GM21576 (cell line): ENCODE data around the gene TOR1AIP2.
A peak's percentile ranks its signal among the peaks of the same experiment; 100 is the strongest.

Experiments used
- ATAC-seq: cut with Tn5 transposase; IDR thresholded peaks from one replicate; pipeline ENCODE4 v1.9.1; 2021; ENCODE audit warnings: mild to moderate bottlenecking, moderate library complexity; ENCODE audit not compliant: unreplicated experiment

TOR1AIP2 gene

DNA sequence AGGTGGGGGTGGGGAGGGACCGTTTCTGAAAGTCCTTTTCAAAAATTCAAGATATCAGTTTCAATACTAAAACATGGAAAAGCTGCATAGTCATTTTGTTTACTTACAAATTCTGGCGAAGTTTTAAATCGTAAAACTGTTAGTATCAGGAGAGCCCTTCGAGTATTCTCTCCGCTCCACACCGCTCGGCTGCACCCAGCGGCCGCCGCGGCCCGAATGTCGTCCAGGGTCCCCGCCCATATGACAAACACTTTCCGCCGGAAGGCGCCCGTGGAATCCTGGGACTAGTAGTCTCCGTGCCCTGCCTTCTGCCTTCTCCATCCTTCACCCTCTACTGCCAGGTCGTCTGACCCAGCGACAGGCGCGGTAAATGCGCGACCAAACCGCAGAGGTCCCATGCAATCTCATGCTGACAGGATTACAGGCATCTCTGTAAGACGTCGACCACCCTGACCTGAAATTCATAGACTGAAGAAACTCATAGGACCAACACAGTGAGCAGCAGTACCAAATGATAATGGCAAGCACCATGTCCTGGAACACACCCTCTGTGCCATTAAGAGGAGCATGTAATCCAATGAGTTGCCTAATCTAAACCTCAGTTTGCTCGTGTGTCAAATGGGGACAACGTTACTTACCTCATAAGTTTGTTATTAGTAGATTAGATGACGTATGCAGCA lies at the start of gene TOR1AIP2:
TOR1AIP2 (minus strand) TSS at position 218 of the 680 bp plus-strand sequence. CDS start 25,138 bp downstream, outside the sequence.
- peak; percentile 64 for ATAC-seq

DNA sequence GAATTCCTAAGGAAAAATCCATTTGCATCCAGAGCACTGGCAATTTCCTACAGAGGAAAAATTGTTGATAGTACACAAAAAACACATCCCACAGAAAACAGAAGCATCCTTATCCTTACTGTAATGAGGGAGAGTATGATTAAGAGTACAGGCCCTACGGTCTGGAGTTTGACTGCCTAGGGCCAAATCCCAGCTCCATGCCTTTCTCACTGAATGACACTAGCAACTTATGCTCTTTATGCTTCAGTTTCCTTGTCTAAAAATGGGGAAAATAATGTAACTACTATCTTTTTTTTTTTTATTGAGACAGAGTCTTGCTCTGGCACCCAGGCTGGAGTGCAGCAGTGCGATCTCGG lies 49.2 kb upstream of the TOR1AIP2 start:
- ATAC-seq: no peak

DNA sequence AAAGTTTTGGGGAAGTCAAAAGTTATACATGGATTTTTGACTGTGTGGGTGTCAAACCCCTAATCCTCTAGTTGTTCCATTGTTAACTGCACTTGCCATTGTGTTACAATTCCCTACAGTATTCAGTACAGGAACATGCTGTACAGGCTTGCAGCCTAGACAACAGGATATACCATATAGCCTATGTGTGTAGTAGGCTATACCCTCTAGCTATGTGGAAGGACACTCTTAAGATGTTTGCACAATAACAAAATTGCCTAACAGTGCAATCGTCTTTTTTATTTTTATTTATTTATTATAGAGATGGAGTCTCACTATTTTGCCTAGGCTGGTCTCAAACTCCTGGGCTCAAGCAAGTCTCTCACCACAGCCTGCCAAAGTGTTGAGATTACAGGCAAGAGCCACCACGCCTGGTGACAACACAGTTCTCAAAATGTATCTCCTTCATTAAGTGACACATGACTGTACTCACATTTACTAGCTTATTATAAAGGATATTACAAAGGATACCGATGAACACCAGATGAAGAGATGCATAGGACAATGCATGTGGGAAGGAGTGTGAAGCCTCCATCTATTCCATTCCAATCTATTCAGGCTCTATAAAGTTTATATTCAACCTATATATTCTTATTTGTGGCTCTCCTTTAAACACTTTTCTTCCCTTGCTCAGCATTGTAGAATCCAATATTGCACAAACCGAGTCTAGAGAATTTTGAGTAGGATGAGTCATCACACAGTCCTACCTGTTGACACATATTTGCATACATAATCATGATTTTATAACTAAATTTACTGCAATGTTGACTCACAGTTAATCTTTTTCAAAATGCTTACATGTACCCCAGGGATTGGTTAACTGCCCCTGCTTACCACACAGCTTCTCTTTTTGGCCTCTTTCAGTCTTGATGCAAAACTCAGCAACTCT lies 48.6 kb upstream of the TOR1AIP2 start:
- no peak for ATAC-seq

DNA sequence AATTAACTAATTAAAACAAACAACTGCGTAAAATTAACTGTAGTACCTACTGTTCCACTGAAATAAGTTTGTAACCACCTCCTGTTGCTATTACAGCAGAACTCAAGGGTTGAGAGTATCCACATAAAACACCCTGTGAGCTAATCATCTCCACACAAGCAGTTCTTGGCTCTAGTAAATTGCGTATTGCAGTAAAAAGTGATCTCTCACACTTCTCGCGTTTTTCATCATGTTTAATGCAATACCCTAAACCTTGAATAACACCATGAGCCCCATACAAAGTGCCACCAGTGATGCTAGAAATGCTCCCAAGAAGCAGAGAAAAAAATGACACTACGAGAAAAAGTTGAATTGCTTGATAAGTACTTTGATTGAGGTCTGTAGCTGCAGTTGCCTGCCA lies 47.7 kb upstream of the TOR1AIP2 start:
- no peak for ATAC-seq

- no peak for ATAC-seq
Observed at GRCh38 chr1:179924268-179924667, 46.7 kb upstream of the TOR1AIP2 start.

GRCh38 chr1:179923029-179923428 lies 45.4 kb upstream of the TOR1AIP2 start:
- no peak for ATAC-seq

- ATAC-seq: no peak
Observed at GRCh38 chr1:179921981-179922872, 44.6 kb upstream of the TOR1AIP2 start.

DNA sequence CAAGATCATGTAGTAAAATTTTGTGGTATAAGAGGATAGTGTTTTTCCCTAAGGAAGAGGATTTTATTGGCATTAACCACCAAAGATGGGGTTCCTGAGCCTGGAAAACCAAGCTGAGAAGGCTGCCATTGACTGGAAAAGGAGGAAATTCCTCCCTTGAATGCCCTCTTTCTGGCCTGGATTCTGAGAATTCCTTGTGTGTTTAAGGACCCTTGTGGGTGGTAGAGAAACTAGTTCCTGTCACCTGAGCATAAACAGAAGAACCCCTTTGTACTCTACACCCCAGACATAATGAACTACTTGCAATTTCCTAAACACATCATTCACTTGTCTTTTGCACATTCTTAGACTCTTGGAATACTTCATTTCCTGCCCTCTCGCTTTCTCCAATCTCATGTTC lies 43.9 kb upstream of the TOR1AIP2 start:
- no peak for ATAC-seq

DNA sequence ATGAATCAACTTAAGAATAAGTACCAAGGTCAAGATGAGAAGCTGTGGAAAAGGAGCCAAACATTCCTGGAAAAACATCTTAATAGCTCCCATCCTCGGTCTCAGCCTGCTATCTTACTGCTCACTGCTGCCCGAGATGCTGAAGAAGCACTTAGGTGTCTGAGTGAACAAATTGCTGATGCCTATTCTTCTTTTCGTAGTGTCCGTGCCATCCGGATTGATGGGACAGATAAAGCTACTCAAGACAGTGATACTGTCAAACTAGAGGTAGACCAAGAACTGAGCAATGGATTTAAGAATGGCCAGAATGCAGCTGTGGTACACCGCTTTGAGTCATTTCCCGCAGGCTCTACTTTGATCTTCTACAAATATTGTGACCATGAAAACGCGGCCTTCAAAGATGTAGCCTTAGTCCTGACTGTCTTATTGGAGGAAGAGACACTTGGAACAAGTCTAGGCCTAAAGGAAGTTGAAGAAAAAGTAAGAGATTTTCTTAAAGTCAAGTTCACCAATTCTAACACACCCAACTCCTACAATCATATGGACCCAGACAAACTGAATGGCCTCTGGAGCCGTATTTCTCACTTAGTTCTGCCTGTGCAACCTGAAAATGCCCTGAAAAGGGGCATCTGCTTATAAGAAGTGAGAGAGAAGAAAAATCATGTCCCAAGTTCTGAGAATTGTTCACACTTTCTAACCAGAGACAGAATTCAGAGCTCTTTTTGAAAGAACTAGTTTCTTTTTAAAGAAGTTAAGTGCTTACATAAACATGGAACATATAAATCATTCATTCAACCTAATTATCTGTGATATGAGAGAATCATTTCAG lies 40.2 kb upstream of the TOR1AIP2 start:
- no peak for ATAC-seq

DNA sequence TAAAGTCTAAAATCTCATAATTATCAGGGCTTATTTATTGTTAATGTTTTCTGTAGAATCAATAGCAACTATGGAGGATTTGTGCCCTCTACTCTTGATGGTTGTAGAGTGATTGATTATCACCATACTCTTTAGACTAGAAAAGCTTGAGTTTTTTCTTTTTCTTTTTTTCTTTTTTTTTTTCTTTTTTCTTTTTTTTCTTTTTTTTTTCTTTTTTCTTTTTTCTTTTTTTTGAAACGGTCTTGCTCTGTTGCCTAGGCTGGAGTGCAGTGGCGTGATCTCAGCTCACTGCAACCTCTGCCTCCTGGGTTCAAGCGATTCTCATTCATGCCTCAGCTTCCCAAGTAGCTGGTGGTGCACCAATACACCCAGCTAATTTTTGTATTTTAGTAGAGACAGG lies 34.2 kb upstream of the TOR1AIP2 start:
- ATAC-seq: no peak

DNA sequence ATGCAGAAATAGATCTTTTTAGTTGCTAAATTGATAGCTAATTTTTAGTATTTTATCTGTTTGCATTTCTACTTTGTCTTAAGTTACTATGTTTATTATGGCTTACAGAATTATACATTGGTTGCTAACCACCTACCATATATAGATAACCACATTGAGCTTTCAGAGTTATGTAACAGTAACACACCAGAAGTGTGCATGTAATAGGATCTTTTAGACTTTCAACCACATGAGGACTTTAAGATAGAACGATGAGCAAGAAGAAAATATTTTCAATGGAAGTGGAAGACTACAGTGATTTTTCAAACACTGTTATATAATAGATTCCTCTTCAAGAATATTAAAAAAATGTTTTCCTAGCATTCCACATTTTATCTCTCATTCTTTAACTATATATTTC lies 33.3 kb upstream of the TOR1AIP2 start:
- no peak for ATAC-seq

DNA sequence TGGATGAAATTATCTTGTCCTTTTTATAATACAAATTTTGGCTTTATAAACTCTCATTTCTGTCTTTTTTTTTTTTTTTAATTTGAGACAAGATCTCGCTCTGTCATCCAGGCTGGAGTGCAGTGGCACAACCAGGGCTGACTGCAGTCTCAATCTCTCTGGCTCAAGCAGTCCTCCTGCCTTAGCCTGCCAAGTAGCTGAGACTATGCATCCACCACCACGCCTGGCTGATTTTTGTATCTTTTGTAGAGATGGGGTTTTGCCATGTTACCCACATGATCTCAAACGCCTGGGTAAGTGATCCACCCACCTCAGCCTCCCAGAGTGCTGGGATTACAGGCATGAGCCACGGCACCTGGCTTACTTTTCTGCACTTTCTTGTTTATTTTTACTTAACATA lies 12.0 kb upstream of the TOR1AIP2 start:
- ATAC-seq: no peak

DNA sequence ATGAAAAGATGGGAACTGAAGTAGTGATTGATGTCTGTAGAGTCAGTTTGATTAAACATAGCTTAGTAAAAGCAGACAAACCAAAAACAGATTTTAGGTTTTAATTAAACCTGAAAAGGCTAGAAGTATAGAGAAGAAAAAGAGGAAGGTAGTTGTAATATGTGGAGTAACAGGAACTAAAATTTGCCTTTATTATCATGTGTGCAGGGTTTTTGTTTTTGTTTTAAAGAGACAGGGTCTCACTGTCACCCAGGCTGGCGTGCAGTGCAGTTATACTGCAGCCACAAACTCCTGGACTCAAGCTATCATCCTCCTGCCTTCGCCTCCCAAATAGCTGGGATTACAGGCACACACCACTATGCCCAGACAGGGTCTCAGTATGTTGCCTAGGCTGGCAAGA lies 10.5 kb upstream of the TOR1AIP2 start:
- no peak for ATAC-seq

GRCh38 chr1:179883745-179884138 lies 6.1 kb upstream of the TOR1AIP2 start:
- peak; percentile 30 for ATAC-seq

GRCh38 chr1:179883040-179883744 lies 5.6 kb upstream of the TOR1AIP2 start:
- peak; percentile 23 for ATAC-seq

DNA sequence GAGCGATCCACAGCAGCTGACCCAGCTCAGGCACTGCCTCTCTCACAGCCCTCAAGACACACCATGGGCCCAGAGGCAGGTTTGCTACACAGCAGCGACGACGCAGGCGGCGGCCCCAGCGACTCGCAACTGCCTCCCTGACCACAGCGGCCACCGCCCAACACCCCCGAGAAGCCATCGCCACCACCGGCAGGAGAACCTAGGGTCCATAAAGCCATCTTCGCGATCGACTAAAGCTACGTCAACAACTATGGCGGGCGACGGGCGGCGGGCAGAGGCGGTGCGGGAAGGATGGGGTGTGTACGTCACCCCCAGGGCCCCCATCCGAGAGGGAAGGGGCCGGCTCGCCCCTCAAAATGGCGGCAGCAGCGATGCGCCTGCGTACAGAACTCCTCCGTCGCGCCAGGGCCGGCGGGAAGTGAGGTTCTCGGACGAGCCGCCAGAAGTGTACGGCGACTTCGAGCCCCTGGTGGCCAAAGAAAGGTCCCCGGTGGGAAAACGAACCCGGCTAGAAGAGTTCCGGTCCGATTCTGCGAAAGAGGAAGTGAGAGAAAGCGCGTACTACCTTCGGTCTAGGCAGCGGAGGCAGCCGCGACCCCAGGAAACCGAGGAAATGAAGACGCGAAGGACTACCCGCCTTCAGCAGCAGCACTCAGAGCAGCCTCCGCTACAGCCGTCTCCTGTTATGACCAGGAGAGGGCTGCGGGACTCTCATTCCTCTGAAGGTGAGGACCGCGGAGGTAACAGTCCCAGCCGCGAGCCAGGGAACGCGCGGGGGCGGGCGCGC lies 4.8 kb upstream of the TOR1AIP2 start, which contains the start of gene TOR1AIP1:
TOR1AIP1 (plus strand) TSS at position 33 of the 787 bp plus-strand sequence; CDS start at position 251, 218 bp downstream.
- peak; percentile 71 for ATAC-seq

DNA sequence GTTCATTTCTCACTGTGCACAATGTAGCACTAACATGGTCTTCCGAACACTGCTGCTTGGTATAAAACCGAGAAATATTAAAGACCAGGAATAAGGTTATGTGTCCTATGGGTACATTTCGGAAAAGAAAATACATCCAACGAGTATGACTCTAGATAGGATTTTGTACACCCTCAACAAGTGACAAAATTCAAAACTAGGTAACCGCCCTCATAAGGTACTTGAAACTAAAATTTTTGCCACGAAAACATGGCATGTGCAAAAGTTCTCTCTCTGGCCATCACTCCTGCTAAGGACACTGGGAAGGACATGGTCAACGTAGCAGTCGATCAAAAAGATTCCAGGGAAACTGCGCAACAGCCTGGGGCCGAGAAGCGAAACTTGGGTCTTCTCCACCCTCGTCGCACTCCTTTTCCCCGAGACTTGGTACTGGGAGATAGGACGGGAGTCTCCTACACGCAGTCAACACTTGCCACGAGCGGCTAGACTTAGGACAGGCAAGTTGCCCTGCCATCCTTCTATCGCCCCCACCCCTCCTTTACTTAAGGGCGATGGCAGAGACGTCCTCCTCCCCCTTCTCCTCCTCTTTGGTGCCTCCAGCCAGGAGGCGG lies 4.1 kb upstream of the TOR1AIP2 start:
- ATAC-seq: peak; percentile 0

- no peak for ATAC-seq
Observed at GRCh38 chr1:179879797-179880196, 2.2 kb upstream of the TOR1AIP2 start.
